Inferior parietal cortex (tissue), 1 donor: ENCODE measurements around the gene RBM3.
A peak's percentile ranks its signal among the peaks of the same experiment; 100 is the strongest.

Experiments
- DNase-seq: peaks from one replicate; pipeline ENCODE4 v3.0.0-alpha.2; 2016; ENCODE audit errors: extremely low spot score

RBM3 gene

DNA sequence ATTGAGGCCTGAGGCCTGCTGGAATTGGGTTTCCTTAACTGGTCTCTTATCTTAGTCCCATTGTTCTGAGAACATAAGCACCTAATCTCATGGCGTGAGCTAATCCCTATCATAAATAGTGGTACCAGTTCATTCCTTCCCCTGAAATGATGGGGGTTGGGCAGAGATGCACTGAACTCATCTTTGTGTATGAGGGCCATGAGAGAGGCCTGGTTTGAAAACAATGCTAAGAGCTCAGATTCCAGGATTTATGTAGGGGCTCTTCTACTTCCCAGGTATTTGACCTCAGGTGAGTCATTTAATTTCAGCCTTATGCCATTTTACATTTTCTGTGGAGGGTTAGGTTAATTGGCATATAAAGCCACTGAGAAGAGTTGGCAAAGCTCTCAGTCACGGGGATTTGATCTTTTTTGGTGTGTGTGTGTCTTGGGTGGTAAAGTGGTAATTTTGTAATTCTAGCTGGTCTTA, 4.4 kb downstream of the RBM3 start:
- DNase-seq: no peak

DNA sequence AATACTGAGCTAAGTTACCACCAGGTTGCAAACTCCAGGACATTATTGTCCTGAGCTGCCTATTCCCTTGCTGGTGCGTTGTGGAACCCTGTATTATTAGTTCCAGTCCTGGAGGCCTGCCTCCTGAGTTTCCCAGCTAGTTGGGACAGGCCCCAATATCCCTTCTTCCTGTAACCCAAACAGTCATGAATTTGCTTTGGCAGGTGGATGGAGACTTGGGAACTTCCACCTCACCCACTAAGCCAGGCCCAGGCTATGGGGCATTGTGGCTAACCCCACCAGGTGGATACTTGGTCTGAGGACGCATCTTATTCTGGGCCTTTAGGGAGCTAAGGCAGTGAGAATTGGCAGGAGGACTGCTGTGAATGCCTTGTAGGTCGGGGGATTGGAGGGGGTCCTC, 5.0 kb downstream of the RBM3 start:
- no peak for DNase-seq

DNA sequence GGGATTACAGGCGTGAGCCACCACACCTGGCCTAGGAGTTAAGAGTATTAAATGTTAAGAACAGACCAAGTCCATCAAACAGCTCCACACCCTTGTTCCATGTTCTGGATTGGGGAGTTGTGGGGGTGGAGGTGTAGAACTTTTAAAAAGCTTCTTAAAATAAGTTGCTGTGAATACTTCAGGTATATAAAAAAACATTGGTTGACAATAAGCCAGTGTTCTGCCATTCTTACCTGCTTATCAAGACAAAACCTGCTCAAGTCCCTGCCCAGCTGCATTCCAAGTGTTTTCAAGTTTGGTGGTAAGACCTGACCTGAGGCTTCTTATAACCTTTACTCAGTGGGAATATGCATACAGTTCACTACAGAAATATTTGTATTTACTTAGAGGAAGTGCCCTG, 6.4 kb downstream of the RBM3 start:
- no peak for DNase-seq

DNA sequence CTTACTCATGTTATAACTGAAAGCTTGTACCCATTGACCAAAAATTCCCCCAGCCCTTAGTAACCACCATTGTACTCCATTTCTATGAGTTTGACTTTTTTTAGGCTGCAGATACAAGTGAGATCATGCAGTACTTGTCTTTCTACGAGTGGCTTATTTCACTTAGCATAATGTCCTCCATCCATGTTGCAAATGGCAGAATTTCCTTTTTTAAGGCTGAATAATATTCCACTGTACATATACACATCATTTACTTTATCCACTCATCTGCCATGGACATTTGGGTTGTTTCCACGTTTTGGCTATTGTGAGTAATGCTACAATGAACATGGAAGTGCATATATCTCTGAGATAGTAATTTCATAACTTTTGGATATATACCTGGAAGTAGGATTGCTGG, 10.4 kb downstream of the RBM3 start:
- no peak for DNase-seq

DNA sequence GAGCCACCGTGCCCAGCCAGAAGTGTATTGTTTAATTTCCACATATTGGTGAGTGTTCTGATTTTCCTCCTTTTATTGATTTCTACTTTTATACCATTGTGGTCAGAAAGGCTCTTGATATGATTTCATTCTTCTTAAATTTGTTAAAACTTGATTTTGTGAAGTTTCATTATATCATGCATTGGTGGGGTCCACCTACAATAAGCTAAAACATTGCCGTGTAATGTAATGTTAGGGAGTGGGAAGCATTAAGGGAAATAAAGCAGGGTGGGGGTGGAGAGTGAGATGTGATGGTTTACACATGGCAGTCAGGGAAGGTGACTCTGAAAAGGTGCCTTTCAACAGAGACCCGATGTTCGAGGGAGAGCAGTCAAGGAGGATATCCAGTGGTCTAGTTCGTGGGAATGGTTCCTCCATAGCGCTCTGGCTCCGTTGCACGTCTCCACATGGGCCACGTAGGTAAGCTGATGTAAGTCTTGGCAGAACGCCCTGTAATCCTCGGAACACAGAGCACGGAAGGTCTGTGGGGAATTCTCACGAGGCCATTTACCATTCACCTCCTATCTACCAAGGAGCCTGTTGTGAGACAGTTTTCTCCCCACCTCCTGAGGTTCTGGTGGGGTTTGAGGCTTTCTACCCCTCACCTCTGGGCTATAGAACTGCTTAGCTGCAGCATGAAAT, 15.3 kb downstream of the RBM3 start:
- DNase-seq: no peak

GRCh38 chrX:48590203-48591103, 16.2 kb downstream of the RBM3 start:
- DNase-seq: peak; percentile 8

DNA sequence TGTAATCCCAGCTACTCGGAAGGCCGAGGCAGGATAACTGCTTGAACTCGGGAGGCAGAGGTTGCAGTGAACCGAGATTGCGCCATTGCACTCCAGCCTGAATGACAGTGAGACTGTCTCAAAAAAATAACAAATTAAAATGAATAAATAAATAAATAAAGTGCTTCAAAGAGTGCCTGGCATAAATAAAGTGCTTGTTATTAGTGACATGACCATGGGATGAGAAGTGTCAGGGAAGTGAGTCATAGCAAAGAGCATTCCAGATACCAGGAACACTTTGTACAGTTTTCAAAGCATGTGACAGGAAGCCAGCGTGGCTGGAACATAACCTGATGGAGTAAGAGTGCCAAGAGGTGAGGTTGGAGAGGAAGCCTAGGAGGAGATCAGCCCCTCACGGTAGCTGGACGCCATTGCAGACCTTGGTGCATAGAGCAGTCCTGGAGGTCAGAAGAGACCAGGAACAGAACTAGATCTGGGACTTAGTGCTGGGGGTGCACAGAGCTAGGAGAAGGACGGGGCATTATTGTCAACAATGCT, 17.0 kb downstream of the RBM3 start:
- DNase-seq: no peak

DNA sequence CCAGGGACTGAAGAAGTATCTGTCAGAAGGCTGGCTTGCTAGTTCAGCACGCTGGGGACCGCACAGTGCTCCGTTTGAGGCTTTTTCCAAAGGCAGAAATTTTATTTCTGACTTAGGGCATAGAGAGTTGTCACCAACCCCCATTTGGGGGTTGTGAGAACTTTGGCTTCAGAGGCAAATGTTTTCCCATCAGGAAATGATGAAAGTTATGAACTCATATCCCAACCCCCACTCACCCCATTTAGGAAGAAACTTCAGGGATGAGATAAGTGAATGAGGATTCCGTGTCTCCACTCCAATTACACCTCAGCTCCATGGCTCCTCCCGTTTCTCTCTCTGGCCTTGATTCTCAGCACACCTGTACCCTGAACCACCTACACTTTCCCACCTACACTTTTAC, 18.7 kb downstream of the RBM3 start:
- no peak for DNase-seq

GRCh38 chrX:48595929-48596328, 21.6 kb downstream of the RBM3 start:
- no peak for DNase-seq

DNA sequence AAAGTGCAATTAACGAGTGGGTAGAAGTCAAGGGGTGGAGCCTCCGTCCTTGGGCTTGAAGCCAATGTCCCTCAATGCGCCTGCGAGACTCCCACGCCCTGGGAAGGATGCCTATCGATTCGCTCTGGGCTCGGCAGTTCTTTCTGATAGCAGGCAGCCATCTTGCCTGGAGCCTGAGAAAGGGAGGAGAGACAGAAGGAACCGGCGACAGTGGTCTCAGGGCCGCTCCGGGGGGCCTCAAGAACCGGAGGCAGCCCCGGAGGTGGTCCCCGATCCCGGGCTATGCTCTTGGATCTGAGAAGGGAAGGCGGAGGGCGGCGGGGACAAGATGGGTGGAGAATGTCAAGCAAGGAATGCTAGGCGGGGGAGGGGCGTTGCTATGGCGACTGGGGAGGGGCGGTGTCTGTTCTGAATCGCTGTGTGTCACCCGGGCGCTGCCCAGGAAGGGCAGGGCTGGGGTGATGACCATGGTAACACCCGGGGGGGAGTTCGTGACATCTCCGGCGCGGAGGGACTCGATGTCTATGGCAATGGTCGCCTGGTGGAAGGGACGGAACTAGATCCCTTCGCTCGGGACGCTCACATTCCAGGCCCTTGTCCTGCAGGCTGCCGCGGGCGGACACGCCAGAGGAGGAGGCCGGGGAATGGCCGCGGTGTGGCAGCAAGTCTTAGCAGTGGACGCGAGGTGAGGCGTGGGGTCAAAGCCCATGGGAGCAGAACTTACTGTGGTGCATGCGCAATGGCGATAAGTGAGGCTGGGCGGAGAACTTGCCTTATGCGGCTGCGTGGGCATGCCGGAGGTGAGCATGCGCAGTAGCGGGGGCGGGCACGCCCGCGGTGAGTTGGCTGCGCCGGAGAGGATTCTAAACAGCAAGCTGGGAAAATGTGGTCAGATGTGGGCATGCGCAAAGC, 23.3 kb downstream of the RBM3 start, which contains the start of gene WDR13:
Gene WDR13 (plus strand): TSS at position 140 of the 912 bp plus-strand sequence. CDS start 505 bp downstream, at position 645.
- peak; percentile 86 for DNase-seq

GRCh38 chrX:48598614-48599013, 24.3 kb downstream of the RBM3 start:
- DNase-seq: no peak

- no peak for DNase-seq
Observed at GRCh38 chrX:48599341-48599740, 25.1 kb downstream of the RBM3 start.

GRCh38 chrX:48600226-48600625, 25.9 kb downstream of the RBM3 start:
- DNase-seq: no peak

DNA sequence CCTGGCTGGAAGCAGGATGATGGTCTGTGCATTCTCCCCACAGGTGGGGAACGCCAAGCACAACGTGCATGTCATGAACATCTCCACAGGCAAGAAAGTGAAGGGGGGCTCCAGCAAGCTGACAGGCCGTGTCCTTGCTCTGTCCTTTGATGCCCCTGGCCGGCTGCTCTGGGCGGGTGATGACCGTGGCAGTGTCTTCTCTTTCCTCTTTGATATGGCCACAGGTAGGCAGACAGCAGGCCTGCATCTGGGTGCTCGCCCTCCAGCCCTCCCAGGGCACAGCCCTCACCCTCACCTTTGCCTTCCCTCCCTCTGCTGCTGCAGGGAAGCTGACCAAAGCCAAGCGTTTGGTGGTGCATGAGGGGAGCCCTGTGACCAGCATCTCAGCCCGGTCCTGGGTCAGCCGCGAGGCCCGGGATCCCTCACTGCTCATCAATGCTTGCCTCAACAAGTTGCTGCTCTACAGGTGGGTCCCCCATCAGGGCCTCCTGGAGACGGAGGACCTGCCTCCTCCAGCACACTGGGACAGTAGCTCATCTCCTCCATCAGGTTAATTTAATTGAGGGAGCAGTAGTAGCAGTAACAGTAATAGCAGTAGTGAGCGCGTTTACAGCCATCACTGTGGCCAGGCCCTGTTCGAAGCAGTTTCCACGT, 27.6 kb downstream of the RBM3 start:
- DNase-seq: no peak

DNA sequence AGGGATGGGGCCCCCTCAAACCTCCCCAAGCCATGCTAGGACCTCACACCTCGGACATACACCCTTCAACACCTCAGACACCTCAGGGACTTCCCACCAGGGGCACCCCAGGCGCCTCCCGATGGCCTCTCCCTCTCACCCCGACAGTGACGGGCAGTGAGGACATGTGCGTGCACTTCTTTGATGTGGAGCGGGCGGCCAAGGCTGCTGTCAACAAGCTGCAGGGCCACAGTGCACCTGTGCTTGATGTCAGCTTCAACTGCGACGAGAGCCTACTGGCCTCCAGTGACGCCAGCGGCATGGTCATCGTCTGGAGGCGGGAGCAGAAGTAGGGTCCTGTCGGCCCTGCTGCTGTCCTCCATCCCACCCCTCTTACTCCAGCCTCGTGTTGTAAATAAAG, 30.4 kb downstream of the RBM3 start:
- DNase-seq: no peak

DNA sequence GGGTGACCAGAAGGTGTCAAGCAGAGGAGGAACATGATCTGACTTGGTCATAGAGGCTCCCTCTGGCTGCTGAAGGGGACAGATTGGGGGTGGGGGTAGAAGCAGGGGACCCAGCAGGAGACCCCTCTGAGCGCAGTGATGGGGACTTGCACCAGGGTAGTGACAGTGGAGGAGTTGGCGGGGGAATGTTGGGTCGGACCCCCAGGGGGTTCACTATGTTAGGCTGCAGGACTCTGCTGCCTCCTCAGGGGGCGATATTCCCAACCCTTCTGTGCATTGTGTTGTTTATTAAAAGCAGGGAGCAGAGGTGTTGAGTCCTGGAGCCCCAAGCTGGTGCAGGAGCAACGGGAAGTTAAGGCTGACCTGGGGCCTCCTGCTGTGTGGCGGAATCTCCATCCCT, 31.8 kb downstream of the RBM3 start:
- no peak for DNase-seq

DNA sequence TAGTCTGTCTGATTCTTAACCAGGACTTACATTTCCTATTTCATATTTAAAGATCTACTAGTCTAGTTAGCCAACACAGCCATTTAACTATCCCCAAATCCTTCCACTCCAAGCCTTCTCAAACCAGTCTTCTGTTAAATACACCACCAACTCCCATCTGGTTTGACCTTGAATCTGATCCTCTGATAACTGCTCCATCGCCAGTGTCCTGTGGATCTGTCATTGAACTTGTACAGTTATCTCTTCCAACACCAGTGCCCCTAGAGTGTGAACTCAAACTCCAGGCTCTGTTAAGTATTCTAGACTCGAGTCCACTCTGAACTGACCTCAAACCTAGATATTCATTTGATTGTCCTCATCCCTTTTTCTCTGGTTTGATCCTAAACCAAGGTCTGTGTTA, 37.4 kb downstream of the RBM3 start:
- DNase-seq: no peak

DNA sequence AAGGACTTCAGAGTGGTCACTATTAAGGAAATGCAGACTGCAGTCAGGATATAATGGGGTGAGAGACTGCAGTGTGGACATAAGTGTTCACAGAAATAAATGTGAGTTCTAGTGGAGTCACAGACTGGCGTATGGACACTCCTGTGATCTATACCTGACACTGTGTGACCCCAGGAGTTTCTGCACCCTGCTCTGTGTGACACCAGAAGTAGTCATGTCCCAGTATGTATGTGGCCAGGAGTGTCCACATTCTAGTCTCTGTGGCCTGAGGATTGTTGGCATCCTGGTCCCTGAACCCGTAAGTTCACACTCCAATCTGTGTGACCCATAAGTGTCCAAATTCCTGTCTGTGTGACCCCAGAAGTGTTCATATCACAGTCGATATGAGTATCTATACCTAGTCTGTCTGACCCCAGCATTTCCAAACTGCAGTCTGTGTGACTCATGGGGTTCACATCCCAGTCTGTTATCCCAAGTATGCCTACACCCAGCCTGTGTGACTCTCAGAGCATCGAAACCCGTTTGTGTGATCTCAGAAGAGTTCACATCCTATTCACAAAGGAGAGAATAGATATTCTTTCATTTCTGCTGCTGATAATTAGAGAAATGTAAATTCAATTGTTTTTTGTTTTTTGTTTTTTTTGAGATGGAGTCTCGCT, 39.3 kb downstream of the RBM3 start:
- DNase-seq: no peak

GRCh38 chrX:48616576-48616975, 42.3 kb downstream of the RBM3 start:
- no peak for DNase-seq

DNA sequence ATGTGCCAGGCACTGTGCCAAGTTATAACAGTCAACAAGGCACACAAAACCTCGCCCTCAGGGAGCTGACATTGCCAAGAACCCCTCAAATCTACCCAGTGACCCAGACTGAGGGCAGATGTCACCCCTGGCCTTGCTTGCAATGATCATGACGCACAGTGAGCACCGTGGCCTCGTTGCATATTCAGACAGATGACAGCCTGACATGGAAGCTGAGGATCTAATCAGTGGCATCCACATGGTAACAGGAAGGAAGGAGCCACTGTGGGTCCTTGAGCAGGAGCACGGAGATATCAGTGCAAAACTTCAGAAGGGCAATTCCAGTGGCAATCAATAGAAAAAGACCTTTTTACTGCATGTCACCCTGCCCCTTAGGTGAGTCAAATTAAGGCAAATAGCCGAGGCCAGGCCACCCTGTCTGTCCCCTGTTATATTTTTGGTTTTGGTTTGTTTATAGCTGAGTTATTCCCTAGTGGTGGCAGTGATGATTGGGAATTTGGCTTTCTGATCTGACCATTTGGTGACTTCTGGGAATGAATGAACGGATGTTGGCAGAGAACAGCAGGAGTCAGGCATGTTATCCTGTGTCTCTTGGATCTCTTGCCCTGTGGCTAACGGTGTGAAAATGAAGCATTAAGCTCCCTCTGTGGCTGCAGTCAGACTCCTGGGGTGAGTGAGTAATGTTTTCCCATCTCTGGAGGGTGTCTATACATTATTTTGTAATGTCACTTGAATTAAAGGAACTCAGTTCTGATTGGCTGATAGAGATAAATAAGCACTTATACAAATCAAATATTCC, 43.5 kb downstream of the RBM3 start:
- no peak for DNase-seq
